Vagina (tissue), 2 donors: ENCODE results near the gene MSLN. TPM values are rescaled to one million over a fixed set of nuclear protein-coding genes. Genes with fewer than 3 reads are reported as not detected.

Experiments used
- DNase-seq, 2 donors: peaks; one replicate each; pipeline ENCODE4 v3.0.0-alpha.2; 2017; ENCODE audit errors: extremely low spot score in 2 of 2
- H3K27ac ChIP-seq: fragments of 200-600 bp; sonication (generic); one replicate; pipeline ENCODE4 v1.5.1; 2019
- H3K27me3 ChIP-seq: fragments of 200-600 bp; sonication (generic); one replicate; pipeline ENCODE4 v1.5.1; 2019
- H3K36me3 ChIP-seq, 2 donors: fragments of 200-600 bp; sonication (generic); one replicate each; pipeline ENCODE4 v1.5.1; 2017 to 2019
- H3K4me1 ChIP-seq: fragments of 200-600 bp; sonication (generic); one replicate; pipeline ENCODE4 v1.5.1; 2019
- H3K4me3 ChIP-seq, 2 donors: fragments of 200-600 bp; sonication (generic); 1 replicate in 1 of 2; 2 replicates in 1 of 2; pipeline ENCODE4 v1.5.1; 2016 to 2019
- H3K9me3 ChIP-seq: fragments of 200-600 bp; sonication (generic); one replicate; pipeline ENCODE4 v1.5.1; 2019
- POLR2A ChIP-seq, 2 donors: fragments of 450-650 bp; IDR thresholded peaks; one replicate each; pipeline ENCODE4 v1.6.1; 2017; ENCODE audit warnings: antibody characterized with exemption in 2 of 2, mild to moderate bottlenecking in 2 of 2, moderate library complexity in 2 of 2
- POLR2AphosphoS5 ChIP-seq, 2 donors: sonication (generic); formaldehyde crosslinking; IDR thresholded peaks; one replicate each; pipeline ENCODE4 v1.9.0; 2017; ENCODE audit warnings: antibody characterized with exemption in 2 of 2, mild to moderate bottlenecking in 2 of 2, low read depth in 1 of 2; ENCODE audit not compliant: insufficient read depth in 1 of 2
- intact Hi-C: fragments of 100-400 bp; cut with DNase I; formaldehyde crosslinking; loops from one replicate; pipeline ENCODE4 v1.15.1; 2023
- total RNA-seq: library from RNA; depleted of rRNA; stranded (reverse); fragments of >200 nt; gene quantifications from one replicate; pipeline ENCODE4 v1.2.3, GENCODE V29; 2016
- TF ChIP-seq, protein P1 (sequence below), 3 experiments: fragments of 450-650 bp in 2 of 3; fragments of 200-600 bp in 1 of 3; sonication (generic) in 1 of 3; IDR thresholded peaks; one replicate each; pipeline ENCODE4 v1.5.1; 2017 to 2019; ENCODE audit warnings: antibody characterized with exemption in 3 of 3, mild to moderate bottlenecking in 2 of 3, moderate library complexity in 2 of 3

Gene MSLN
- total RNA-seq, 1 donor from 2014 or later = not detected

DNA sequence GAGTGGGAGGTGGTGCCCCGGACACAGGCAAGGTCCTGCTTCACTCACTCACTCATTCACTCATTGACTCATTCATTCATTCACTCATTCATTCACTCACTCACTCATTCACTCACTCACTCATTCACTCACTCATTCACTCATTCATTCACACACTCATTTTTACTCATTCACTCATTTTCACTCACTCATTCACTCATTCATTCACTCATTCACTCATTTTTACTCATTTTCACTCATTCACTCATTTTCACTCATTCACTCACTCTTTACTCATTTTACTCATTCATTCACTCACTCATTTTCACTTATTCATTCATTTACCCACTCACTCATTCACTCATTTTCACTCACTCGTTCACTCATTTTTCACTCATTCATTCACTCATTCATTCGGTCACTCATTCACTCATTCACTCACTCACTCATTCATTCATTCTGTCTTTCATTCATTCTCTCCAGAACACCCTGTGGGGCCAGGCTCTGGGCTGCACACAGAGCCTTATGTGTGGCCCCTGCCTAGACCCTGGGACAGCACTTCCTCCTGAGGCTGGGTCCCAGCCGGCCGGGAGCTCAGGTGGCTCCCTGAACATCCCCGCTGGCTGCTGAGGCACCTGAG, 18.5 kb downstream of the MSLN start:
- no peak for DNase-seq
- Histone ChIP-seq H3K36me3 (no peaks in the 10 kb centered on the region), H3K27me3 (no peaks in the 10 kb centered on the region), H3K9me3 (no peaks in the 10 kb centered on the region), H3K4me1 (peaks cover 14% of the 10 kb centered on the region), H3K27ac (no peak overlapping the region), H3K4me3 (no peak overlapping the region)
- TF ChIP-seq, protein P1, sequence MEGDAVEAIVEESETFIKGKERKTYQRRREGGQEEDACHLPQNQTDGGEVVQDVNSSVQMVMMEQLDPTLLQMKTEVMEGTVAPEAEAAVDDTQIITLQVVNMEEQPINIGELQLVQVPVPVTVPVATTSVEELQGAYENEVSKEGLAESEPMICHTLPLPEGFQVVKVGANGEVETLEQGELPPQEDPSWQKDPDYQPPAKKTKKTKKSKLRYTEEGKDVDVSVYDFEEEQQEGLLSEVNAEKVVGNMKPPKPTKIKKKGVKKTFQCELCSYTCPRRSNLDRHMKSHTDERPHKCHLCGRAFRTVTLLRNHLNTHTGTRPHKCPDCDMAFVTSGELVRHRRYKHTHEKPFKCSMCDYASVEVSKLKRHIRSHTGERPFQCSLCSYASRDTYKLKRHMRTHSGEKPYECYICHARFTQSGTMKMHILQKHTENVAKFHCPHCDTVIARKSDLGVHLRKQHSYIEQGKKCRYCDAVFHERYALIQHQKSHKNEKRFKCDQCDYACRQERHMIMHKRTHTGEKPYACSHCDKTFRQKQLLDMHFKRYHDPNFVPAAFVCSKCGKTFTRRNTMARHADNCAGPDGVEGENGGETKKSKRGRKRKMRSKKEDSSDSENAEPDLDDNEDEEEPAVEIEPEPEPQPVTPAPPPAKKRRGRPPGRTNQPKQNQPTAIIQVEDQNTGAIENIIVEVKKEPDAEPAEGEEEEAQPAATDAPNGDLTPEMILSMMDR (IDR thresholded peaks at IDR 0.05) = no peak
- TF ChIP-seq POLR2A (IDR thresholded peaks at IDR 0.05) (no peak), POLR2AphosphoS5 (IDR thresholded peaks at IDR 0.05; ENCODE audit: insufficient read depth in 1 of 2, low read depth in 1 of 2) (no peak)
- intact Hi-C loops = no loop called here

DNA sequence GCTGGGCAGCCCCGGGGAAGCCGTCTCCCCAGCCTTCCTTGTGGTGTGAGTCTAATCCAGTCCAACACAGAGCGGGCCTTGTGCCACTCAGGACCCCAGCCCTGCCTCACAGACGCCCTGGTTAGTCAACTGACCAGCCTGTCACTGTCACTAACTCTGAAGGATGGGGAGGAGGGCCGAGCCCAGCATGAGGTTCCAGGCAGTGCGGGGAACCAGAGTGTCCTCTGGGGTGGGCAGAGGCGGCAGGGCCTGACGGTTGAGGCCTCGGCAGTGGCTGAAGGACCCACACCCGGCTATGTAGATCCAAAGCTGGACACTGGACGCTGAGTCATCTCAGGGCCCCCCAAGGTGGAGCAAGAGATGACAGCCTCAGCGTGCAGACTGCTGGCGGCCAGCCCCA, 19.0 kb downstream of the MSLN start:
- TF ChIP-seq POLR2A (IDR thresholded peaks at IDR 0.05) = no peak
- TF ChIP-seq, protein P1 (IDR thresholded peaks at IDR 0.05) = no peak
- TF ChIP-seq POLR2AphosphoS5 (IDR thresholded peaks at IDR 0.05; ENCODE audit: insufficient read depth in 1 of 2, low read depth in 1 of 2) = no peak
- no peak overlapping the region for H3K4me3 ChIP-seq
- no peak overlapping the region for H3K27ac ChIP-seq
- H3K27me3 ChIP-seq = no peaks in the 10 kb centered on the region
- H3K9me3 ChIP-seq = no peaks in the 10 kb centered on the region
- peaks cover 14% of the 10 kb centered on the region for H3K4me1 ChIP-seq
- DNase-seq = no peak
- H3K36me3 ChIP-seq = no peaks in the 10 kb centered on the region
- intact Hi-C loops = no loop called here

DNA sequence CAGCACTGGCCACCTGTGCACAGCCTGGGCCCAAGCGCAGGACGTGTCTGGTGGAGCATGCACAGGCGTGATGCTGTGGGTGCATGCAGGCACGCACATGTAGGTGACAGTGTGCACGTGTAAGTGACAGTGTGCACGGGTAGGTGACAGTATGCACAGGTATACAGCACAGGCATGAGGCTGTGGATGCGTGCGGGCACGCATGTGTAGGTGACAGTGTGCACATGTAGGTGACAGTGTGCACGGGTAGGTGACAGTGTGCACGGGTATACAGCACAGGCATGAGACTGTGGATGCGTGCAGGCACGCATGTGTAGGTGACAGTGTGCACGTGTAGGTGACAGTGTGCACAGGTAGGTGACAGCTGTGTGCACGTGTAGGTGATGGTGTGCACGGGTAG, 19.8 kb downstream of the MSLN start:
- H3K27ac ChIP-seq = no peak overlapping the region
- intact Hi-C loops = no loop called here
- peaks cover 14% of the 10 kb centered on the region for H3K4me1 ChIP-seq
- no peaks in the 10 kb centered on the region for H3K9me3 ChIP-seq
- no peaks in the 10 kb centered on the region for H3K27me3 ChIP-seq
- H3K4me3 ChIP-seq = no peak overlapping the region
- TF ChIP-seq POLR2AphosphoS5 (IDR thresholded peaks at IDR 0.05; ENCODE audit: insufficient read depth in 1 of 2, low read depth in 1 of 2) (no peak), POLR2A (IDR thresholded peaks at IDR 0.05) (no peak)
- TF ChIP-seq, protein P1 (IDR thresholded peaks at IDR 0.05) = no peak
- DNase-seq = no peak
- no peaks in the 10 kb centered on the region for H3K36me3 ChIP-seq

DNA sequence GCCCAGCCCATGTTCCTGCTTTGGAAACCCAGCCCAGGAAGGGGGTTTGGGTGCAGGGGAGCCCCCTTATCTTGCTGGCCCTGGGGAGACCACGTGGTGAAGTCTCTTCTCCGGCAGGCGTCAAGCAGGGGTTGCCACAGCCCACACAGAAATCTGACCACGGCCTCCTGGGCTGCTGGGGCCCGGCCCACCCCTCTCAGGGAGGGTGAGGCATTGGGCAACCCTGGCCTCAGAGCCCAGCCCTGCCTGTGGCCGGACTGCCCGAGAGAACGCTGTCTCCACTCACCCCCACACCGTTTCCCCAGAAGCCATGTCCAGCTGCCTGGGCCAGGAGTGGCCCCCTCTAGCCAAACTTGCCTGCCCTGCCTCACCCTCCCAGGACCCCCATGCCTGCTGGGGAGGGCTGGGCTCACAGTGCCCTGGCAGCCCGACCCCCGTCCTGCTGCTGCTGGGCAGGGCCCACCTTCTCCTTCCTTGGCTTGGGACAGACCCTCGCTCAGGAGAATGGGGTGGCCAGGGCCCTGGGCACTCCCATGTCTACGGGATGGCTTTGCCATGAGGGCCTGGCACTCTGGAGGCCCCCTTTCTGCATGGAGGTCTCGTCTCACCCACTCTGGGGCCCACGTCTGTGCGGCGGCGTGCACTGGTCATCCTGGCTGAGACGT, 20.9 kb downstream of the MSLN start:
- TF ChIP-seq POLR2AphosphoS5 (IDR thresholded peaks at IDR 0.05; ENCODE audit: insufficient read depth in 1 of 2, low read depth in 1 of 2) = no peak
- TF ChIP-seq, protein P1 (IDR thresholded peaks at IDR 0.05) = no peak
- TF ChIP-seq POLR2A (IDR thresholded peaks at IDR 0.05) = no peak
- H3K36me3 ChIP-seq = peaks cover 0 to 8% of the 10 kb centered on the region in 2 donors
- no peaks in the 10 kb centered on the region for H3K27me3 ChIP-seq
- H3K27ac ChIP-seq = no peak overlapping the region
- H3K4me1 ChIP-seq = peaks cover 15% of the 10 kb centered on the region
- no peaks in the 10 kb centered on the region for H3K9me3 ChIP-seq
- DNase-seq = no peak
- H3K4me3 ChIP-seq = no peak overlapping the region
- intact Hi-C loops = no loop called here

DNA sequence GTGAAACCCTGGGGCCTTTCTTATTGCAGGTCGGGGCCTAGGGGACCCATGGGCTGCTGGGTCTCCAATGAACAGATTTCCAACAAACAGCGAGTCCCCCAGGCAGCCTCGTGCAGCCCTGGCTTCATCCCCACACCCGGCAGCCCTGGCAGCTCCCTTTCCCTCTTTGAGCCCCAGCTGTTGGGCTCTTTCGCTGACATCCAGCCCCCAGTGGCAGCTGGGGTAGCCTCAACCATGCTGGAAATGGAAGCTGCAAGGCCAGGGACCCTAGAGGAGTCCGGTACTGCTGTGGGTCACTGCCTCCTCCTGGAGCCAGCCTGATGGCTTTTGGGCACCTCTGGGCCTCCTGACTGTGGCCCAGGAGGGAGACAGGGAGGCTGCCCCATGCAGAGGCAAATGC, 21.7 kb downstream of the MSLN start:
- Histone ChIP-seq H3K36me3 (peaks cover 0 to 8% of the 10 kb centered on the region in 2 donors), H3K9me3 (no peaks in the 10 kb centered on the region), H3K27ac (no peak overlapping the region), H3K4me1 (peaks cover 23% of the 10 kb centered on the region), H3K4me3 (no peak overlapping the region), H3K27me3 (no peaks in the 10 kb centered on the region)
- intact Hi-C loops = no loop called here
- DNase-seq = no peak
- TF ChIP-seq POLR2AphosphoS5 (IDR thresholded peaks at IDR 0.05; ENCODE audit: insufficient read depth in 1 of 2, low read depth in 1 of 2) (no peak), POLR2A (IDR thresholded peaks at IDR 0.05) (no peak)
- TF ChIP-seq, protein P1 (IDR thresholded peaks at IDR 0.05) = no peak
